LNCAP (cell line): ENCODE measurements around the gene FGF6.

ENCODE experiments used
- CTCF ChIP-seq: fragments of 450-650 bp; IDR thresholded peaks from 2 replicates; pipeline ENCODE4 v1.5.1; 2017; ENCODE audit warnings: mild to moderate bottlenecking

The FGF6 gene

GRCh38 chr12:4478933-4479332 lies 33.3 kb upstream of the FGF6 start:
- TF ChIP-seq CTCF = no peak

GRCh38 chr12:4477129-4477528 lies 31.5 kb upstream of the FGF6 start:
- no peak for TF ChIP-seq CTCF

- TF ChIP-seq CTCF = no peak
Measured at GRCh38 chr12:4472046-4472445, 26.4 kb upstream of the FGF6 start.

GRCh38 chr12:4471256-4471655 lies 25.6 kb upstream of the FGF6 start:
- TF ChIP-seq CTCF = no peak

GRCh38 chr12:4468994-4469393 lies 23.4 kb upstream of the FGF6 start:
- TF ChIP-seq CTCF = no peak

GRCh38 chr12:4460761-4461160 lies 15.1 kb upstream of the FGF6 start:
- TF ChIP-seq CTCF = no peak

GRCh38 chr12:4454315-4454860 lies 8.8 kb upstream of the FGF6 start:
- TF ChIP-seq CTCF = no peak

GRCh38 chr12:4451694-4452093 lies 6.1 kb upstream of the FGF6 start:
- no peak for TF ChIP-seq CTCF
